Right lung (tissue), 5 donors: ENCODE results near the gene NCL. TPM values are rescaled to one million over a fixed set of nuclear protein-coding genes. Genes with fewer than 3 reads are reported as not detected.
A peak's percentile ranks its signal among the peaks of the same experiment; 100 is the strongest.
"Not testable (repeated sequence)": the region's sequence is repeated elsewhere in the genome, so short reads cannot be mapped to it uniquely, and the experiment has no call there.

ENCODE experiments used
- DNase-seq, 2 donors: peaks; one replicate each; pipeline ENCODE4 v3.0.0-alpha.2; 2013
- polyA plus RNA-seq, 5 donors: library from polyadenylated mRNA; unstranded; fragments of 120-200 nt; gene quantifications; one replicate each; pipeline versions ENCODE4 v1.2.1 to v1.2.3, GENCODE V29; 2013; ENCODE audit warnings: inconsistent platforms in 1 of 5, low replicate concordance in 1 of 5; ENCODE audit not compliant: insufficient read length in 5 of 5, insufficient read depth in 1 of 5

NCL gene
- polyA plus RNA-seq, 5 donors = 767 to 1,092 (median 942) TPM

- DNase-seq = no peak
Observed at GRCh38 chr2:231449503-231450054, 14.7 kb downstream of the NCL start.

DNA sequence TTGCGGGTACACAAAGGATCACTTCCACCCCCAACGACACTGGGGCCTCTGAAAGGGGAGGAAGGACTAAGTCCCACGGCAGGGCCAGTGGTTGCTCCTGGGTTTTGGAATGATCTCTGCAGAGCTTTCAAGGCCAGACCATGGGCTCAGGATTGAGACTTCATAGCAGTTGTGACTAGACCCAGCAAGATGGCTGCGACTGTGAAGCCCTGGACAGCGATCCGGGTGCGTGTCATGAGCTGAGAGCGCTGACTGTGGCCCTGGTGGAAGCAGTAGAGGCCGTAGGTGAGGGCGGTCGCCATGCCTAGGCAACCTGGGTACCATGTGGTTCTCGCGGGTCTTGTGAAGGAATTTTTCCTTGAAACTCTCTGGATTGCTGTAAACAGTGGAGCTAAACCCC lies 27.3 kb downstream of the NCL start:
- DNase-seq = no peak

GRCh38 chr2:231433990-231434389 lies 30.3 kb downstream of the NCL start:
- DNase-seq = no peak

- no peak for DNase-seq
Observed at GRCh38 chr2:231431606-231432005, 32.7 kb downstream of the NCL start.

DNA sequence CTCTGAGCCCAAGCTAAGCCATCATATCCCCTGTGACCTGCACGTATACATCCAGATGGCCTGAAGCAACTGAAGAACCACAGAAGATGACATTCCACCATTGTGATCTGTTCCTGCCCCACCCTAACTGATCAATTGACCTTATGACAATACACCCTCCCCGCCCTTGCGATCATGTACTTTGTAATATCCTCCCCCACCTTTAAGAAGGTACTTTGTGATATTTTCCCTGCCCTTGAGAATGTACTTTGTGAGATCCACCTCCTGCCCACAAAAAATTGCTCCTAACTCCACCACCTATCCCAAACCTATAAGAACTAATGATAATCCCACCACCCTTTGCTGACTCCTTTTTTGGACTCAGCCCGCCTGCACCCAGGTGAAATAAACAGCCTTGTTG lies 33.8 kb downstream of the NCL start:
- DNase-seq = not testable (repeated sequence)

- no peak for DNase-seq
Observed at GRCh38 chr2:231429901-231430300, 34.4 kb downstream of the NCL start.

- DNase-seq = no peak
Observed at GRCh38 chr2:231429152-231429551, 35.1 kb downstream of the NCL start.

GRCh38 chr2:231427116-231427515 lies 37.2 kb downstream of the NCL start:
- no peak for DNase-seq

GRCh38 chr2:231425811-231426703 lies 38.2 kb downstream of the NCL start:
- no peak for DNase-seq

DNA sequence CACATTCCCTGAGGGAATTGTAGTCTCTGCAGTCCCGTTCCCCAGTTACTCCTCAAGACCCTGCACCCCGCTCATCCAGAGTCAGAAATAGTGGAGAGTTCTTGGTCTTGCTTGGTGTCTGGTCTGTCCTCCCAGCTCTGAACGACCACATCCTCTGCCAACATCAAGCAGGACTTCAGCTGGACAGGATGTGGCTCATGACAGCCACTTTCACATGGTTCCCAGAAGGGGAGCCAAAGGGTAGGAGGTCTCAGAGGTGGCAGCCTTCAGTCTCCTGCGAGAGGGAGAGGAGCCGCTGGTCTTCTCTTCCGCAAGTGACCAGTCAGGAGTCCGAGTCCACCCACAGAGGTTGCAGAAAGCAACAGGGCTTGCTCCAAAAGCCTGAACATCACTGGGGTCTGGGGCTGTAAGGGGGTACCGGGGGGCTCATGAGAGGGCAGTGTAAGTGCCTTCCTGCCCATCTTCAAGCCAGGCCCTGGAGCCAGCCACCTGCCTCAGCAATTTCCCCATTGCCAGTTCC lies 38.9 kb downstream of the NCL start:
- no peak for DNase-seq

- no peak for DNase-seq
Observed at GRCh38 chr2:231423176-231423575, 41.1 kb downstream of the NCL start.

GRCh38 chr2:231422056-231422455 lies 42.2 kb downstream of the NCL start:
- DNase-seq = no peak

- no peak for DNase-seq
Observed at GRCh38 chr2:231421051-231421580, 43.2 kb downstream of the NCL start.

- DNase-seq = no peak
Observed at GRCh38 chr2:231418820-231419640, 45.3 kb downstream of the NCL start.

DNA sequence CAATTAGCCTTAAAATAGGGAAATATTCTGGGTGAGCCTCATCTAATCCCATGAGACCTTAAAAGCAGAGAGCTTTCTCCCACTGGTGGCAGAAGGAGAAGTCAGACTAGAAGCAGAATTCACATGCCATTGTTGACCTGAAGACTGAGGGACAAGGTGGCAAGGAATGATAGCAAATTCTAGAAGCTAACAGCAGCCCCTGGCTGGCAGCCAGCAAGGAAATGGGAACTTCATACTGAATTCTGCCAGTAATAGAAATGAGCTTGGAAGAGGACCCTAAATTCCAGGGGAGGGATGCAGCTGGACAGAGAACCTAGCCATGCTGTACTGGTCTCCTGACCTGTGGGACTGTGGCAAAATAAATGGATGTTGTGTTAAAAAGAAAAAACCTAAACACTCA lies 49.3 kb downstream of the NCL start:
- DNase-seq = no peak

DNA sequence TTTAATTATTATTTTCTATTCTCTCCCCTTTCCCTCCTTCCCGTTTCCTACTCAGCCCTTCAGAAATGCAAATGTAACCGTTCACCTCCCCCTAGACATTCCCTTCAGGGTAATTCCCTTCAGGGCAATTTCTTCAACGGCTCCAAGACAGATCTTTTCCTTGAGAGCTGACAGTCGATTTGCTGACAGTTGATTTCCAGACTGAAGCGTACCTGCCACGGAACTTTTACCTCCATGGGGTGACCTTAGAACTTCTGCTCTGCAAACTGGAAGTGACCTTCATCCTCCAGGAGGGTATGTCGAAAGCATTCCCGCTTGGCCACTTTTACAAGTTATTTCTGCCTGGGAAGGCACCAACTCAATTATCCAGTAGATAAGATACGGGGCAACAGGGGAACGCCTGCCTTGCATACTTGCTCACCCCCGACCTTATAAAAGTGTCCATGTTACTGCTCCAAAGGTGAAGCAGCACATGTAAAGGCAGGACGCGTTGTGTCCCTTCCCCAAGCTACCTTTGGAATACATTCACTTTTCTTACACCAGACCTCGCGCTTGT lies 50.3 kb downstream of the NCL start:
- DNase-seq = no peak

- no peak for DNase-seq
Observed at GRCh38 chr2:231413456-231413855, 50.8 kb downstream of the NCL start.

- no peak for DNase-seq
Observed at GRCh38 chr2:231412618-231412963, 51.7 kb downstream of the NCL start.

DNA sequence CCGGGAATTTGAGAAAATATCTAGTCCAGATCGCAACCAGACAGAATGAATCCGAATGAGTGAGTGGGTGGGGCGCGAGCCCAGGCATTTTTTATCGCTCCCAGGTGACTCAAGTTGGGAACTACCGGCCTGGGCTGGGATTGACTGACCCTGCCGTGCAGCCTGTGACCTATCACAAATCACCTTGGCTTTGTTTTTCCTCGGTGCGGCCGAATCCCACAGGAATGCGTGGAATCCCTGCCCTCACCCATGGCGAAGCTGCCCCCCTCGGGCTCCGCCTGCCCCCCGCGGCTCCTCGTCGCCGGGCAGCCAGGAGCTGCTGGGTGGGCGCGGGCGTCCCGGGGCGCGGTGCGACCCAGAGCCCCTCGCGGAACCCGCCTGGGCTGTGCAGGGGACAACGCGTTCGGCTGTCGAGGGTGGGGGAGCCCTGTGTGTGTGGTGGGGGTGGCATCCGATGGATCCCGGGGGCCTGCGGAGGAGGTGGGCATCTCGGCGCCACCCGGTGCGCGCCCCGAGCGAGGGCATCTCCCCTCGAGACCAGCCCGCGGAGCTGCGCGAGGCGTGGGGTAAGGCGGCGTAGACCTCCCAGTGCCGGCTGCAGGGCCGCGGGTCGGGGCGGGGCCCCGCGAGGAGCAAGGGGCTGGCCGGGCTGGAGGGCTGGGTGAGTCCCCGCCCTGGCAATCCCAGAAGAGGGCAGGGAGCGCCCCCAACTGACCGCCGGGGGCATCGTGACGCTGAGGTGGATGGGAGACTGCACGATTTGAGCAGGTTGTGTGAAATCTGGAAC lies 52.3 kb downstream of the NCL start:
- DNase-seq = peak; percentile 74

GRCh38 chr2:231411237-231411636 lies 53.0 kb downstream of the NCL start:
- DNase-seq = no peak
